GM12865 (cell line): ENCODE measurements around the gene MTFP1.

Experiments
- DNase-seq: peaks from one replicate; pipeline ENCODE4 v3.0.0; 2010; ENCODE audit warnings: low read depth
- H3K4me3 ChIP-seq: 2 replicates; pipeline ENCODE4 v1.5.1; 2011; ENCODE audit warnings: mild to moderate bottlenecking, low read depth, low read length, control low read depth
- CTCF ChIP-seq: IDR thresholded peaks from 2 replicates; pipeline ENCODE4 v1.5.1; 2011; ENCODE audit warnings: low read length, control low read depth, low read depth, inconsistent platforms; ENCODE audit not compliant: insufficient read depth; ENCODE audit errors: missing control alignments

MTFP1 gene

GRCh38 chr22:30414525-30415047 lies 11.0 kb upstream of the MTFP1 start:
- H3K4me3 ChIP-seq: no peak overlapping the region
- no peak for TF ChIP-seq CTCF
- DNase-seq: no peak

GRCh38 chr22:30416403-30416802 lies 9.2 kb upstream of the MTFP1 start:
- TF ChIP-seq CTCF: no peak
- DNase-seq: no peak
- no peak overlapping the region for H3K4me3 ChIP-seq

GRCh38 chr22:30416837-30417236 lies 8.7 kb upstream of the MTFP1 start:
- DNase-seq: no peak
- TF ChIP-seq CTCF: no peak
- H3K4me3 ChIP-seq: no peak overlapping the region

GRCh38 chr22:30420347-30421125 lies 5.0 kb upstream of the MTFP1 start:
- no peak for DNase-seq
- H3K4me3 ChIP-seq: no peak overlapping the region
- TF ChIP-seq CTCF: no peak

- no peak for TF ChIP-seq CTCF
- DNase-seq: no peak
- H3K4me3 ChIP-seq: peak overlapping the region; percentile 83
These were observed 3.7 kb upstream of the MTFP1 start for GRCh38 chr22:30421695-30422480.

GRCh38 chr22:30422481-30423300 lies 2.9 kb upstream of the MTFP1 start:
- no peak for TF ChIP-seq CTCF
- DNase-seq: no peak
- peak overlapping the region; percentile 83 for H3K4me3 ChIP-seq
